ENCODE measurements around the gene FGA. TPM values are rescaled to one million over a fixed set of nuclear protein-coding genes. Genes with fewer than 3 reads are reported as not detected.

The FGA gene
- total RNA-seq, 4 donors from 2014 or later, result not detected

- ATAC-seq (ENCODE audit: low FRiP score), result no peak
- TF ChIP-seq CTCF (IDR thresholded peaks at IDR 0.05), result no peak
- no peak for DNase-seq (ENCODE audit: low spot score)
Observed at GRCh38 chr4:154579927-154580326, 10.6 kb downstream of the FGA start.

DNA sequence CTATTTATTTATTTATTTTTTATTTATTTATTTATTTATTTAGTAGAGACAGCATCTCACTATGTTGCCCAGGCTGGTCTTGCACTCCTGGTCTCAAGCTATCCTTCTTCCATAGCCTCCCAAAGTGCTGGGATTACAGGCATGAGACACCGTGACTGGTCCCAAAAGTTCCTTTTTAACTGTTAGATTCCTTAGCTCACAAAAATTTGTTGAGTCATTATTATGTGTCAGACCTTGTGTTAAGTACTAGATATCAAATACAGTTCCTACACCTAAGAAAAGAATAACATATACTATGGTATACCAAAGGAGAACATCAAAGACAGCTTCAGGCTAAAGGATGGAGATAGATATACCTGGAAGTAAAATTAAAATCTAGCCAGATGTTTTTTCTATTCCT lies 11.6 kb downstream of the FGA start:
- no peak for TF ChIP-seq CTCF (IDR thresholded peaks at IDR 0.05)
- ATAC-seq (ENCODE audit: low FRiP score), result no peak
- DNase-seq (ENCODE audit: low spot score), result no peak

- ATAC-seq (ENCODE audit: low FRiP score) (no peak), DNase-seq (ENCODE audit: low spot score) (no peak)
- TF ChIP-seq CTCF (IDR thresholded peaks at IDR 0.05), result no peak
Observed at GRCh38 chr4:154577324-154577723, 13.2 kb downstream of the FGA start.

- ATAC-seq (ENCODE audit: low FRiP score), result no peak
- no peak for TF ChIP-seq CTCF (IDR thresholded peaks at IDR 0.05)
Observed at GRCh38 chr4:154574311-154574710, 16.2 kb downstream of the FGA start.

DNA sequence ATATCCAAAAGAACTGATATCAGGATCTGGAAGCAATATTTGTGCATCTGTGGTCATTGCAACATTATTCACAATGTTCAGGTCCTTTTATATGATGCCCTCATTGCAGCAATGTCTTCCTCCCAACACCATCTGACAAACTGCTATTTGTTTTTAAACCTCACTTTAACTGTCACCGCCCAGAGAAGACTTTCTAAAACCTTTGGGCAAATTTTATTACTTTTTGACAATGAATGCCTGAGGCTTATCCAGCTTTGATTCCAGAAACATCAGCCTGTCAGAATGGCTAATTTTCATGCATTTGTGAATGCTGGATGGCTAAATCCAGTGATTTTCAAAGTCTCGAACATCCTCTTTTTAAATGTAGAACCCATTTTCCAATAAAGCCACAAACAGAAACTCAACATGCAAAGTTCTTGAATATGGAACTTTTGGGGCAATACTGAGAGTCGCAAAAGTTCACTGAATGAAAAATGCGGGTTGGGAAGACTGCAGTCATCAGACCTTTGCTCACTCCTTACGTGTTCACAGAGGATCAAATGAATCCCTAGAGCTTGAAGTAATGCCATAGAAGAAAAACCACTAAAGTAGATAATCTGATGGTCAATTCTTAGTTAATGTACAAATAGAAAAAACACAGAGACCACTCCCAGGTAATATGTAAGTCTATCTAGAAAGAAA lies 17.2 kb downstream of the FGA start:
- DNase-seq (ENCODE audit: low spot score) (no peak), ATAC-seq (ENCODE audit: low FRiP score) (no peak)
- TF ChIP-seq CTCF (IDR thresholded peaks at IDR 0.05), result no peak

More at GRCh38 chr4:154574311-154574710, 16.2 kb downstream of the FGA start:
- no peak for DNase-seq (ENCODE audit: low spot score)

DNA sequence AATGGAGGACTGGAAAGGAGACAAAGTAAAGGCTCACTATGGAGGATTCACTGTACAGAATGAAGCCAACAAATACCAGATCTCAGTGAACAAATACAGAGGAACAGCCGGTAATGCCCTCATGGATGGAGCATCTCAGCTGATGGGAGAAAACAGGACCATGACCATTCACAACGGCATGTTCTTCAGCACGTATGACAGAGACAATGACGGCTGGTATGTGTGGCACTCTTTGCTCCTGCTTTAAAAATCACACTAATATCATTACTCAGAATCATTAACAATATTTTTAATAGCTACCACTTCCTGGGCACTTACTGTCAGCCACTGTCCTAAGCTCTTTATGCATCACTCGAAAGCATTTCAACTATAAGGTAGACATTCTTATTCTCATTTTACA lies 21.0 kb downstream of the FGA start:
- no peak for TF ChIP-seq CTCF (IDR thresholded peaks at IDR 0.05)
- ATAC-seq (ENCODE audit: low FRiP score) (no peak), DNase-seq (ENCODE audit: low spot score) (no peak)

- DNase-seq (ENCODE audit: low spot score), result no peak
- ATAC-seq (ENCODE audit: low FRiP score), result no peak
- TF ChIP-seq CTCF (IDR thresholded peaks at IDR 0.05), result no peak
Observed at GRCh38 chr4:154569028-154569427, 21.5 kb downstream of the FGA start.

Measured in omental fat pad (tissue), 4 donors.